ENCODE data around the gene PAQR7.
"Not testable (repeated sequence)": the region's sequence is repeated elsewhere in the genome, so short reads cannot be mapped to it uniquely, and the experiment has no call there.

PAQR7 gene

DNA sequence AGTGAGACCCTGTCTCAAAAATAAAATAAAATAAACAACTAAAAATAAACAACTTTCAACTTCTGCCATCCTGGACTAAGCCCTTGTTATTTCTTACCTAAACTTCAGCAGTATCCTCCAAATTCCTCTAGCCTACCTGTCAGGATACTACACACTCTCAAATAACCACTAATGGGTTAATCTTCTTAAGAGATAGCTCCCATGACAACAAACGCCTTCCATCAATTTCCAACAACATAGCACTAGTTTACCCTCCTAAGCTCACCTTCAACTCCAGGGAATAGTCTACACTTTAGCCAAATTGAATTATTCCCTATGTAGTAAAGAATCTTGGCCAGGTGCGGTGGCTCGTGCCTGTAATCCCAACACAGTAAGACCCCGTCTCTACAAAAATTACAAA lies 27.6 kb downstream of the PAQR7 start:
- DNase-seq (ENCODE audit: low read depth, low spot score) = no peak

- no peak for DNase-seq (ENCODE audit: low read depth, low spot score)
Measured at GRCh38 chr1:25845664-25846063, 29.8 kb downstream of the PAQR7 start.

DNA sequence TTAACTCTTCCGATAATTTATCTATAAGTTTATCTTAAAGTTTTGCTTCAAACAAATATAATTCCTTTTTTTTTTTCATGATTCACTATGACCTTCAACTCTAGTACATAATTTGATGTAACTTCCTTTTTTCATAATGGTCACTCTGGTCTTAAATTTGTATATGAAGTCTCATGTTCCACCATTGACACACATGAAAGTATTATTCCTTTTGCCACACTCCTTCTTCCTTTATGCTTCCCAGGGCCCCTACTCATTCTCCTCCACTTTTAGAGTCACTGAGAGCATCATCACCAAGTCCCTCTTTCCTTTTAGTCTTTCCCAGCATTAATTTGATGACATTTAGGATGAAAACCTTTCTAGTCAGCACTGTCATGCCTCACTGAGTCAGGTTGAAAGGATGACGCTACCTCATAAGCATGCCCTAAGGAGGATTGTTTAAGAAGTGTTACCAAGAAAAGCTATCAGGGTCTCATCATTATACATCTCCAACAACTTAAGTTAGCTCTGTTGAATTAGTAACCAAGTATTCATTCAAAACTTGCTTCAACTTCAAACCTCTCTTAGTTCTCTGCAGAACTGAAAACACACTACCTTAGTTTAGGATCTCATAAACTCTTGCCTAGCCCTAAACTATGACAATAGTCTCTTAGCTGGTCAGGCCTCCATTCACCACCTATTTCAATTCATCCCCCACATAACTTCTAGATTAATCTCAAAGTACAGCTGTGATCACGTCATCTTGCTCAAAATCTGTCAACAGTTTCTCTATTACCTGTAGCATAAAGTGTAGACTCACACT lies 30.8 kb downstream of the PAQR7 start:
- no peak for DNase-seq (ENCODE audit: low read depth, low spot score)

GRCh38 chr1:25843483-25843882 lies 32.0 kb downstream of the PAQR7 start:
- no peak for DNase-seq (ENCODE audit: low read depth, low spot score)

DNA sequence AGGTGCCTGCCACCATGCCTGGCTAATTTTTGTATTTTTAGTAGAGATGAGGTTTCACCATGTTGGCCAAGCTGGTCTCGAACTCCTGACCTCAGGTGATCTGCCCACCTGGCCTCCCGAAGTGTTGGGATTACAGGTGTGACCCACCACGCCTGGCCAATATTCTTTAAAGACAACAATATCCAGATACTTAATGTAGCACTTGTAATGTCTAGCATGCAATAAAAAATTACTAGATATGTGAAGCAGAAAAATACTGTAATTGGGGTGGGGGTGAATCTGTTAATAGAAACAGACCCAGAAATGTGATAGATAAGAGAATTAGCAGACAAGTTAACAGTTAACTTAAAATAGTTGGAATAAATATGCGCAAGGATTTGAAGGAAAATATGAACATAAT lies 35.7 kb downstream of the PAQR7 start:
- not testable (repeated sequence) for DNase-seq (ENCODE audit: low read depth, low spot score)

- DNase-seq (ENCODE audit: low read depth, low spot score) = no peak
Measured at GRCh38 chr1:25837262-25837875, 38.1 kb downstream of the PAQR7 start.

GRCh38 chr1:25836695-25837094 lies 38.8 kb downstream of the PAQR7 start:
- DNase-seq (ENCODE audit: low read depth, low spot score) = no peak

DNA sequence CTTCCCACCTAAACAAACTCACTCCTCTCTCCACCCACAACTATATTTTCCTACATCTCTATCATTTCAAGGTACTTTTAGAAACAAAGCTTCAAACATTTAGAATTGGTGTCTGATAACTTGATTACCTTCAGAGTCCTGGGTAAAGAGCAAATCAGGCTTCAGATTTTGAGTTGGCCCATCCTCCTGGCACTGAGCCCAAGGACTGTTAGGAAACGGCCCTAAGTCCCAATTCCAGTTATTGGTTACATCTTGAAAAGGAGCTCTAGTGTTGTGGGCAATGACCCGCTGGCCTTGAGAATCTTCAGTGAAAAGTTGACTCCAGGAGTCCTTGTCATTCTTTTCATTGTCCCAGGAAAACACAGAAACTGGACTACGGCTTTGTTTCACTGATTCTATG lies 40.6 kb downstream of the PAQR7 start:
- DNase-seq (ENCODE audit: low read depth, low spot score) = no peak

DNA sequence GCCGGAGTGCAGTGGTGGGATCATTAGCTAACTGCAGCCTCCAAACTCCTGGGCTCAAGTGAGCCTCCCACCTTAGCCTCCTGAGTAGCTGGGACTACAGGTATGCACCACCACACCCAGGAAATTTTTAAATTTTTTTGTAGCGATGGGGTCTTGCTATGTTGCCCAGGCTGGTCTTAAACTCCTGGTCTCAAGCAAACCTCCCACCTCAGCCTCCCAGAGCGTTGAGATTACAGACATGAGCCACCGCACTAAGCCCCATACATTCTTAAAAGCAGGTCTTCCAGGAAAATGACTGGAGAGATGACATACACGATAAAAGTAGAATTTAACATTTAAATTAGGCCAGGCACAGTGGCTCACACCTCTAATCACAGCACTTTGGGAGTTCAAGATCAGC lies 42.4 kb downstream of the PAQR7 start:
- DNase-seq (ENCODE audit: low read depth, low spot score) = no peak

- no peak for DNase-seq (ENCODE audit: low read depth, low spot score)
Measured at GRCh38 chr1:25832336-25833037, 43.0 kb downstream of the PAQR7 start.

GRCh38 chr1:25831569-25832196 lies 43.8 kb downstream of the PAQR7 start:
- DNase-seq (ENCODE audit: low read depth, low spot score) = no peak

DNA sequence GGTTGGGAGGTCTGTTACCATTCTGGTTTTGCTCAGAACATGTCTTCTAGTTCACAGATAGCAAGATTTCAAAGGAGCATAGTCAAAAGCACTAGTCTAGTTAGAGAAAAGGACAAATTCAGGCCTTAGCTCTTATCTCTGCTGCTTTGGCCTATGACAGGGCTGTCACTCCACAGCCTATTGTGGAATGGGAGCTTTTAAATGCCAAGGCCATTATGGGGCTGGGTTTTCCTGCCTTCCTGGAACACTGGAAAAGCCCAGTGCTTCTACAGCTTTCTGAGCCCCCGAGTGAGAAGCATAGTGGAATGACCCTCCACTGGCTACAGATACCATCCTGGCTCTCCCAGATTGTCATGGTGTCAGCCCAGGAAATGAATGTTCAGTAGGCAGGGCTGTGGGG lies 46.5 kb downstream of the PAQR7 start:
- DNase-seq (ENCODE audit: low read depth, low spot score) = no peak

DNA sequence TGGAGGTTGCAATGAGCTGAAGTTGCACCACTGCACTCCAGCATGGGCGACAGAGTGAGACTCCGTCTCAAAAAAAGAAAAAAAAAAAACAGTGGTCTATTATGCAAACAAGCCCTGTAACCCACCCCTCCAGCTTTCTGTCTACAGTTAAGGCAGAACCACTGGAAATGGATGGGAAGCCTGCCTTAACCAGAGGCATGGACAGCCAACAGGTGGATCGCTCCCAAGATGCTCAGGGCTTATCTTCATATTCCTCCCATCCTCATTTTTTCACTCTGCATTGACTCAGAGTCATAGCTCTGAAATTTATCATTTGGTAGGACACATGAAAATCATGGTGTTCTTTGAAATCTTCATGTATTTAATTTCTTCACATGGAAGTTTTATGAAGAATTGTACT lies 47.0 kb downstream of the PAQR7 start:
- no peak for DNase-seq (ENCODE audit: low read depth, low spot score)

- DNase-seq (ENCODE audit: low read depth, low spot score) = no peak
Measured at GRCh38 chr1:25826571-25826970, 48.9 kb downstream of the PAQR7 start.

GRCh38 chr1:25825605-25826004 lies 49.9 kb downstream of the PAQR7 start:
- DNase-seq (ENCODE audit: low read depth, low spot score) = no peak

DNA sequence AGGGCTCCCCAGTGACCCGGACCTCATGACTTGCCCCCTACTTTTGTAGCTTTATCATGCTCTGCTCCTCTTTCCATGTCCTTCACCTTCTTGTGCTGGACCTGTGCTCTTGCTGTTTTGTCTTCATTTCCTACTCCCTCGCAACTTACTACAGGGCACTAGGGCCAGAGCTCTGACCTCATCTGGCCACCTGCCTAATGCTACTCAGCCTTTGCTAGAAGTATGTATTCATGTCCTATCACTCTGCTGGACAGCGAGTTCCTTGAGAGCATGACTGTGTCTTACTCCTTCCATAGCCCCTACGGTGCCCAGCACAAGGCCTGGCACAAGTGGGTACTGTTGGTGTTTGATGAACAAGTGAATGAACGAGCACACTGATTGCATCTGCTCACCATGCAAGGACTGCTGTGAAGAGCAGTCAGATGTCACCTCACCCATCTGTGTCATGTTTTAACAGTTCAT lies 53.8 kb downstream of the PAQR7 start:
- no peak for DNase-seq (ENCODE audit: low read depth, low spot score)

DNA sequence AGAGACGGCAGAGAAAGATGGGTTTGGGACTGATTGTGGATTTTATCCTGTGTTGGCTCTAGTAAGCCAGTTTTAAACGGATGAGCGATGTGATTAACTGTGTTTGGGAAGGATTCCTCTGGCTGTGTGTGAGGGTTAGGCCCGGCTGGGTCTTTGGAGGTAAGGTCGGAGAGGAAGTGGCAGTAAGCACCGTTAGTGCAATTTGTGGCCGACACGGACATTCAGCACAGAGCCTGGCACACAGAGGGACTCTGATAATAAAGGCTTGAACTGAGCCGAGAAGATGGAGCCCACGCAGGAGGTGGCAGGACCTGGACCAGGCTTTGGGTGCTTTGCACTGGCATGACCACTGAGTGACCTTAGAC lies 54.4 kb downstream of the PAQR7 start:
- DNase-seq (ENCODE audit: low read depth, low spot score) = no peak

DNA sequence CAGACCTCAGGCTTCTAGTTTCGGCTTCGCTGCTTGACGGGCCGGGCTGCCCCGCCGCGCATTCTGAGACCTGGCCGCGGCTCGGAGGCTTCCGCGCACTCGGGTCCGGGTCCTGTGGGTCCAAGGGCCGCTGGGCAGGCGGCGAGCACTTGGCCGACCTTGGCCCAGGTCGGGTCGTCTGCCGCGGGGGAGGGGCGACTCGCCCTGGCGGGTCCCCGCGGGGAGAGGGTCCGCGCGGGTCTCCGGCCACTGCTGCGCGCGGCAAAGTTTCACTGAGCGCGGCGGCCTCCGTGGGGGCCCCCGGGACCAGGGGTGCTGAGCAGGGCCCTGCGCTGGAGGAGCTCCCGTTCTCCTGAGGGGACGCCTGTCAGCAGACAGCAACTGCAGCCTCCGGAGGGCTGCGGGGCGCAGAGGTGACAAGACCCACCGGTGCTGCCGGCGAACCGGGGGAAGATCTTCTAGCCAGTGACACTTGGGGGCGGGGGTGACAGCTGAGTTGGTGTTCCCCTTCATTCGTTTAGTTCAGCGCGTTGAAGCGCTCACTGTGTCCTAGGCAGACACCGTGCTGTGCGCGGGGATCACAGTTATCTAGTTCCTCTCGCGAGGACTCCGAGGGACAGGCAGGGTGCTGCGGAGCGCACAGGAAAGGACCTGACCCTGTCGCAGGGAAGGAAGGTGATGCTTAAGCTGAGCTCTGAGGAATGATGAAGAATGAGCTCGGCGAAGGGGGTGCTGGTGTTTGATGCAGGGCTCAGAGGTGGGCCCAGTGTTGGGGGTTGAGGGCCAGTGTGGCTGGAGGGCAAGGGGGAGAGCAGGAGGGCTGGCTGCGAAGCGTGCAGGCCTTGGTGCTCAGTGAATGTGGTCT lies 55.0 kb downstream of the PAQR7 start:
- peak; percentile 23 for DNase-seq (ENCODE audit: low read depth, low spot score)

DNA sequence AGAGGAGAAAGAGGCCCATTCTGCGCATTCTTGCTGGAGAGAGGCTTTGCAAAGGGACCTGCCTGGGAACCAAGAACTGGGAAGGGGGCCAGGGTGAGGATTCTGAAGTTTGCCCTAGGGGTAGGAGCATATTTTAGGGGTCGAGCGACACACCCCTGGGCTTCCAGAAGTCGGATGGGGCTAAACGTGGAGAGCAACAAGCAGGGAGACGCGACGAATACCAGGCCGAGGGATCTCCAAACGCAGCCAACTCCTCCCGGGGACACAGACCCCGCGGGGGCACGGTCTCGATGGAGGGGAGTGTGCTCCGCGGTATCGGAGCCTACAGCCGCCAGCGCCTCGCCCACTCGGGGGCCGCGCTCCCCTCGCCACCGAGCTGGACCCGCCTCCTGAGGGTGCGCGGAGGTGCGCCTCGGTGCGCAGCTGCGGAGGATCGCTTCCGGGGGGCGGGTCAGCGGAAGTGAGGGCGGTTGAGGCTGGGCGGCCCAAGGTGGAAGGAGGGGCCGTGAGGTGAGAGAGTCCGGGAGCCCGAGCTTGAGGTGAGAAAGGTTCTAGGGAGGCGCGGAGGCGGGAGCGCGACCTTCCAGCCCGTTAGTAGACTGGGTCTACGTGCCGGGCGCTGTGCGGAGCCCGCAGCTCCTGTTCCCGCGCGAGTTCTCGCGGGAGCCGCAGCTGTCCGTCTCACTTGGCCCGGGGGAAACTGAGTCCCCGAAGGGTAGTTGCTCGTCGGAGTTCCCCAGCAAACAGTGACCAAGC lies 55.8 kb downstream of the PAQR7 start, which contains the start of gene MTFR1L:
Gene MTFR1L, plus strand, starts transcription at position 464 of the 756 bp plus-strand sequence. CDS start 3,151 bp downstream, outside the sequence.
- DNase-seq (ENCODE audit: low read depth, low spot score) = peak; percentile 81

DNA sequence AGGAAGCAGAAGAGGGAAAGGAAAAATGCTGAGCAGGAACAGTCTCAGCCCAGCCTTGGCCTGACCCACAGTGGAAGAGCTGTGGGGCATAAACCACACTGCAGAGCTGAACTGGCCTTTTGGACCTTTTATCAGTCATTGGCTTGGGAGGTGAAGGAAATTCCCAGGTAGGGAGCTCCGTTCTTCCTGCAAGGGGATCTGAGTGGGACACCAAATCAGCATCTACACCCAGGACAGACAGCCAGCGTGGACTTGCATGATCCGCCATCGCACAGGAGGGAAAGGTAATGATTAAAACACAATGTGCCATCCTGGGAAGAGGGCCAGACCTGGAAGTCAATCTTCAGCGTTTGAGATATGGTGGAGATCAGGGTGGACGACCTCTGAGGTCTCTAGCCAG lies 56.9 kb downstream of the PAQR7 start:
- no peak for DNase-seq (ENCODE audit: low read depth, low spot score)
